ENCODE results near the gene TMEM235. TPM values are rescaled to one million over a fixed set of nuclear protein-coding genes. Genes with fewer than 3 reads are reported as not detected.
A peak's percentile ranks its signal among the peaks of the same experiment; 100 is the strongest.
"Not testable (repeated sequence)": the region's sequence is repeated elsewhere in the genome, so short reads cannot be mapped to it uniquely, and the experiment has no call there.

The TMEM235 gene
- total RNA-seq, 1 donor from 2014 or later: not detected

- TF ChIP-seq, protein P1, sequence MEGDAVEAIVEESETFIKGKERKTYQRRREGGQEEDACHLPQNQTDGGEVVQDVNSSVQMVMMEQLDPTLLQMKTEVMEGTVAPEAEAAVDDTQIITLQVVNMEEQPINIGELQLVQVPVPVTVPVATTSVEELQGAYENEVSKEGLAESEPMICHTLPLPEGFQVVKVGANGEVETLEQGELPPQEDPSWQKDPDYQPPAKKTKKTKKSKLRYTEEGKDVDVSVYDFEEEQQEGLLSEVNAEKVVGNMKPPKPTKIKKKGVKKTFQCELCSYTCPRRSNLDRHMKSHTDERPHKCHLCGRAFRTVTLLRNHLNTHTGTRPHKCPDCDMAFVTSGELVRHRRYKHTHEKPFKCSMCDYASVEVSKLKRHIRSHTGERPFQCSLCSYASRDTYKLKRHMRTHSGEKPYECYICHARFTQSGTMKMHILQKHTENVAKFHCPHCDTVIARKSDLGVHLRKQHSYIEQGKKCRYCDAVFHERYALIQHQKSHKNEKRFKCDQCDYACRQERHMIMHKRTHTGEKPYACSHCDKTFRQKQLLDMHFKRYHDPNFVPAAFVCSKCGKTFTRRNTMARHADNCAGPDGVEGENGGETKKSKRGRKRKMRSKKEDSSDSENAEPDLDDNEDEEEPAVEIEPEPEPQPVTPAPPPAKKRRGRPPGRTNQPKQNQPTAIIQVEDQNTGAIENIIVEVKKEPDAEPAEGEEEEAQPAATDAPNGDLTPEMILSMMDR (IDR thresholded peaks at IDR 0.05; ENCODE audit: insufficient read depth, low read length, poor library complexity, severe bottlenecking): no peak
- Histone ChIP-seq H3K36me3 (ENCODE audit: control insufficient read depth, insufficient read depth, low read length) (no peaks in the 10 kb centered on the region), H3K4me3 (ENCODE audit: low read depth, low read length) (no peak overlapping the region), H3K27me3 (ENCODE audit: control insufficient read depth, insufficient read depth, low read length) (peaks cover 9% of the 10 kb centered on the region)
- DNase-seq (ENCODE audit: low read depth): no peak
Measured at GRCh38 chr17:78249818-78250806, 18.7 kb downstream of the TMEM235 start.

DNA sequence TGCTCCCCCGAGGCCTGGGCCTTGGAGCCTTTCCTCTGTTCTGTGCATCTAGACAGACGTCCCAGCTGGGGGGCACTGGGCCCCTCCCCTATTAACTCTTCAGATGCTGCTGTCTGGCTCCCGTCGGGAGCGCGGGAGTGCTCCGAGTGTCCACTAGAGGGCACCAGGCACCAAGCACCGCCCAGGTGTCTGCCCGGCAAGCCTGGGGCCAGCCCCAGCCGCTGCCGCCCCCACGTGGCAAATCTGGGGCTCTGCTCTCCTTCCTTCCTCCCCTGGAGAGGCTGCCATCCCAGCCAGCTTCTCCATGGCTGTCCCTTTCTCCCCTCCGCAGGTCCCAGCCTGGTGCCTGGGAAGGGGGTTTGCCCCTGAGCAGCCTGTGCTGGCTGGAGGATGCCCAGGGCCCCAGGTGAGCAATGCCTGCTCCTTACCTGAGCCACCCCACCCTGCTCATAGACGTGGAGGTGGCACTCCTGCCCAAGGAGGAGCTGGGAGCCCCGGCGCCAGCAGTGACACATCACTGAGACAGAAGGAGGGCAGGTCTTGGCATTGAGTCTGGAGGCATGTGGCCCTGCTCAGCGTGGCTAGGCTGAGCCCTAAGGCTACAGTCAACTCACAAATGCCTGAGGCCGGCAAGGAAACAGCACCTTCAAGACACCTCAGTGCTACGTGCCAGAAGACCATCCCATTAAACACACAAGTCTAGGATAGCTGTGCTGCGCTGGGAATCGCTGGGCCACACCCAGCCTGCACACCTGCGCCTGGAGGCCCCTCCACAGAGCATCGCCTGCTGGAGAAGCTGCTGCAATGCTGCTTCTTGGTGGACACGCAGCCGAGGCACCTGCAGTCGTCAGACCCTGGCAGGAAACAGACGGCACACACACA is 19.7 kb downstream of the TMEM235 start:
- DNase-seq (ENCODE audit: low read depth): no peak
- Histone ChIP-seq H3K36me3 (ENCODE audit: control insufficient read depth, insufficient read depth, low read length) (no peaks in the 10 kb centered on the region), H3K4me3 (ENCODE audit: low read depth, low read length) (no peak overlapping the region), H3K27me3 (ENCODE audit: control insufficient read depth, insufficient read depth, low read length) (peaks cover 9% of the 10 kb centered on the region)
- TF ChIP-seq, protein P1 (IDR thresholded peaks at IDR 0.05; ENCODE audit: insufficient read depth, low read length, poor library complexity, severe bottlenecking): peak; percentile 100

GRCh38 chr17:78251773-78252103 is 20.3 kb downstream of the TMEM235 start:
- TF ChIP-seq, protein P1 (IDR thresholded peaks at IDR 0.05; ENCODE audit: insufficient read depth, low read length, poor library complexity, severe bottlenecking): no peak
- H3K36me3 ChIP-seq (ENCODE audit: control insufficient read depth, insufficient read depth, low read length): no peaks in the 10 kb centered on the region
- H3K4me3 ChIP-seq (ENCODE audit: low read depth, low read length): no peak overlapping the region
- peaks cover 9% of the 10 kb centered on the region for H3K27me3 ChIP-seq (ENCODE audit: control insufficient read depth, insufficient read depth, low read length)
- DNase-seq (ENCODE audit: low read depth): no peak

- peaks cover 9% of the 10 kb centered on the region for H3K27me3 ChIP-seq (ENCODE audit: control insufficient read depth, insufficient read depth, low read length)
- TF ChIP-seq, protein P1 (IDR thresholded peaks at IDR 0.05; ENCODE audit: insufficient read depth, low read length, poor library complexity, severe bottlenecking): no peak
- no peaks in the 10 kb centered on the region for H3K36me3 ChIP-seq (ENCODE audit: control insufficient read depth, insufficient read depth, low read length)
- DNase-seq (ENCODE audit: low read depth): no peak
- H3K4me3 ChIP-seq (ENCODE audit: low read depth, low read length): no peak overlapping the region
Measured at GRCh38 chr17:78252111-78252634, 20.7 kb downstream of the TMEM235 start.

DNA sequence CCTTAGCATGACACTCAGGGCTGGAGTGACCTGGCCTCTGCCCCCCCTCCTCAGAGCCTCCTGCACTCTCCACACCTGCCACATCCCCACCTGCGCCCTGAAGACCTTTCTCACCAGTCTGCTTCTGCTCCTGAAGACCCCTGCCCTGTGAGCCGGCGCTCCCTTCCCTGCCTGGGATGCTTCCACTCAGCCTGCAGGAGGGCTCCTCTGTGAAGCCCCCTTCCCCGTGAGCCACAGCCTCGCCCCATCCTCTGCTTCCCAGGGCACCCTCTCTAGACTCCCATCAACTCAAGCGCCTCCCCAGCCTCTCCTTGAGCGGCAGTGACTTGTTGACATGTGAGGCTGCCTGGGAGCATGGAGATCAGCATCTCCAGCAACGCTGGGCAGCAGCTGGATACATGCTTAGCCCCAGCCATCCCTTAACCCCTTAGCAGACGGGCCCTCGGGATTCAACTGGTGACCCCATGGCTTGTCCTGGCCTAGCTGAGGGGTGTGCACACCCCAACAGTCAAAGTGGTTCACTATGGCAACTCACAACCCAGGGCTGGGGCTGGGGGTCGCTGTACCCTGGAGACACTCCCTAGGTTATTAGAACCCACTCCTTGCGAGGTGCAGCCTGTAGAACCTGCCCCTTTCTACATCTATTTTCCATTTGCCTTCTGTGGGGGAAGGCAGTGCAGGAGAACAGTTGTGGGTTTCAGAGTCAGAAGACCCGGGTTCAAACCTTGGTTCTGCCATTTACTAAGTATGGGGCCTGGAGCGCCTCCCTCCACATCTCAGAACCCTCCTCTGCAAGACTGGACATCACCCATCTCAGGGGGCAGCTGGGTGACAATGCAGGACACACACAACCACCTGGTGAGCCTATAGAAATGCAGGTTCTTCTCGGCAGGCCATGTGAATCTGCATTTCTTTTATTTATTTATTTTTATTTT is 21.5 kb downstream of the TMEM235 start:
- DNase-seq (ENCODE audit: low read depth): no peak
- Histone ChIP-seq H3K4me3 (ENCODE audit: low read depth, low read length) (no peak overlapping the region), H3K36me3 (ENCODE audit: control insufficient read depth, insufficient read depth, low read length) (no peaks in the 10 kb centered on the region), H3K27me3 (ENCODE audit: control insufficient read depth, insufficient read depth, low read length) (peaks cover 9% of the 10 kb centered on the region)
- TF ChIP-seq, protein P1 (IDR thresholded peaks at IDR 0.05; ENCODE audit: insufficient read depth, low read length, poor library complexity, severe bottlenecking): no peak

GRCh38 chr17:78253636-78253945 is 22.2 kb downstream of the TMEM235 start:
- DNase-seq (ENCODE audit: low read depth); H3K27me3 ChIP-seq (ENCODE audit: control insufficient read depth, insufficient read depth, low read length); H3K36me3 ChIP-seq (ENCODE audit: control insufficient read depth, insufficient read depth, low read length): not testable (repeated sequence)
- H3K4me3 ChIP-seq (ENCODE audit: low read depth, low read length): peak overlapping the region; percentile 73

Data from kidney epithelial cell (primary cell).